HG03280 (cell line): ENCODE results near the gene GNL3L.
"Not testable (repeated sequence)": the region's sequence is repeated elsewhere in the genome, so short reads cannot be mapped to it uniquely, and the experiment has no call there.

Experiments
- ATAC-seq: cut with Tn5 transposase; IDR thresholded peaks from one replicate; pipeline ENCODE4 v1.9.1; 2021; ENCODE audit warnings: mild to moderate bottlenecking, moderate library complexity; ENCODE audit not compliant: unreplicated experiment

Gene GNL3L

DNA sequence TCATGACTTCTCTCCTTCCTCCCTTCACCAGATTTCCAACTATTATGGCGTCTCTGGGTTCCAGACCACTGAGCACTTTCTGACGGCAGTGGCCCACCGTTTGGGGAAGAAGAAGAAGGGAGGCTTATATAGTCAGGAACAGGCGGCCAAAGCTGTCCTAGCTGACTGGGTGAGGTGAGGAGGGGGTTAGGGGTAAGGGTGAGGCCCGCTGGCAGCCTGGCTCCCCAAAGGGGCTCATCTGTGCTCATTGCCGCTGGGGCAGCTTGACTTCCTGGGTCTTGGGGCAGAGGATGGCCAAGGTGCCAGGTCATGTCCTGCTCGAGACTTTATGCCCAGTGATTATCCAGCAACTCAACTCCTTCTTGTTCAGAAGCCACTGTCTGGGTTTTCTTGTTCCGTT, 21.8 kb downstream of the GNL3L start:
- ATAC-seq: no peak

DNA sequence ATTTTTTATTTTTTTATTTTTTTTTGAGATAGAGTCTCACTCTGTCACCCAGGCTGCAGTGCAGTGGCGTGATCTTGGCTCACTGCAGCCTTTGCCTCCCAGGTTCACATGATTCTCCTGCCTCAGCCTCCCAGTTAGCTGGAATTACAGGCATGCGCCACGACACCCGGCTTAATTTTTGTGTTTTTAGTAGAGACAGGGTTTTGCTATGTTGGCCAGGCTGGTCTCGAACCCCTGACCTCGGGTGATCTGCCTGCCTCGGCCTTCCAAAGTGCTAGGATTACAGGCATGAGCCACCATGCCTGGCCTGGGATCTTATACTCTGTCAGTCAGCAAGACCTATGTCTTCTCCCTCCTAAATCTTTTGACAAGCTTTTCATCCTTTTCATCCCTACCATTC, 25.0 kb downstream of the GNL3L start:
- not testable (repeated sequence) for ATAC-seq

DNA sequence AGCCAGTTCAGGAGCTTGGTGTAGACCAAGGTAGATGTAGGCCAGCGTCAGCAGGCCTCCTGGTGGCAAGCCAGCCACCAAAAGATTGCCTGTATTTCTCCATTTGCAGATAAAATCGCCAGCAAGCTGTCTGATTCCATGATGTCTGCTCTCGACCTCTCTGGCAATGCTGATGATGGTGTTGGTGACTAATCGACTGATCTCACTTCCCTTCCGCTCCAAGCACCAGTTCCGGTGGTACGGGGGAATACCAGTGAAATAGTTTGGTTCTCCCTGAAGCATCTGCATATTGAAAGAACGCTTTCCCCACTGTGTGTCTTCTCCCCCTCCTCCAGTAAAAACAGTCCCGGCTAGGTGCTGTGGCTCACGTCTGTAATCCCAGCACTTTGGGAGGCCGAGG, 30.4 kb downstream of the GNL3L start:
- no peak for ATAC-seq

DNA sequence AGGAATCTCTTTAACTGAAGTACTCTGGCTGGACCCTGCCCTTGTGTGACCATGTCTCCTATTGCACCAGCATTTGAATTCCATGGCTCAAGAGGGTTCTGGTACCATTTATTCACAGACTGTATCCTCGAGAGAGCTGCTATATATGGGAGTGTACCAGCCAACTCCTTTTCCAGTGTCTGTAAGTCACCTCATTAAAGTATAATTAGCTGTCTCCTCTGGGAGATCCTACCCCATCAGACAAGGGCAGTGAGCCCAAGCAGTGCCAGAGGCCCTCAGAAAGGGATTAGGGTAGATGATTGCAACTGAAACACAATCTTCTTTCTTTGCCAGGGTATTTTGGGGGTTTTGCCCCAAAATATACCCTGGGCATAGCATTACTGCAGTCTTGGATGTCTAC, 31.6 kb downstream of the GNL3L start:
- no peak for ATAC-seq

DNA sequence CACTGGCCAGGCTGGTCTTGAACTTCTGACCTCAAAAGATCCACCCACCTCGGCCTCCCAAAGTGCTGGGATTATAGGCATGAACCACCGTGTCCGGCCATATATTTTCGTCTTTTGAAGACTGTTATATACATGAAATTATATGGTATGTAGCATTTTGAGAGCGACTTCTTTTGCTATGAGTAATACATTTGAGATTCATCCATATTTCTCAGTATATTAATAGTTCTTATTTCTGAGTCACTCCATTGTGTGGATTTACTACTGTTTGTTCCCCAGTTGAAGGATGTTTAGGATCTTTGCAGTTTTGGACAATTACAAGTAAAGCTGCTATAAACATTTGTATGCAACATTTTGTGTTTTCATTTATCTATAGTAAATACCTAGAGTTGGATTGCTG, 34.9 kb downstream of the GNL3L start:
- ATAC-seq: no peak

DNA sequence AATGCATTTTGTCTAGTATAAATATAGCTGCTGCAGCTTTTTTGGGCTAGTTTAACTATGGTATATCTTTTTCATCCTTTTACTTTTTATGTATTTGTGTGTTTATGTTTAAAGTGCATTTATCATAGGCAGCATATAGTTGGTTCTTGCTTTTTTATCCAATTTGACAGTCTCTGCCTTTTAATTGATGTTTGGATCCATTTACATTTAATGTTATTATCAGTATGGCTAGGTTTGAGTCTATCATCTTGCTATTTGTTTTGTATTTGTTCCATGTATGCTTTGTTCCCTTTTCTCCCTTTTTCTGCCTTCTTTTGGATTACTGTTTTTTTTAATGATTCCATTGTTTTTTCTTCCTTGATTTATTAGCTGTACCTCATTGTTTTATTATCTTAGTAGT, 40.3 kb downstream of the GNL3L start:
- ATAC-seq: no peak

DNA sequence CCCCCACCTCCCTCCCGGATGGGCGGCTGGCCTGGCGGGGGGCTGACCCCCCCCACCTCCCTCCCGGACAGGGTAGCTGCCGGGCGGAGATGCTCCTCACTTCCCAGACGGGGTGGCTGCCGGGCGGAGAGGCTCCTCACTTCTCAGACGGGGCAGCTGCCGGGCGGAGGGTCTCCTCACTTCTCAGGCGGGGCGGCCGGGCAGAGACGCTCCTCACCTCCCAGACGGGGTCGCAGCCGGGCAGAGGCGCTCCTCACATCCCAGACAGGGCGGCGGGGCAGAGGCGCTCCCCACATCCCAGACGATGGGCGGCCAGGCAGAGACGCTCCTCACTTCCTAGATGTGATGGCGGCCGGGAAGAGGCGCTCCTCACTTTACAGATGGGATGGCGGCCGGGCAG, 42.6 kb downstream of the GNL3L start:
- ATAC-seq: not testable (repeated sequence)

DNA sequence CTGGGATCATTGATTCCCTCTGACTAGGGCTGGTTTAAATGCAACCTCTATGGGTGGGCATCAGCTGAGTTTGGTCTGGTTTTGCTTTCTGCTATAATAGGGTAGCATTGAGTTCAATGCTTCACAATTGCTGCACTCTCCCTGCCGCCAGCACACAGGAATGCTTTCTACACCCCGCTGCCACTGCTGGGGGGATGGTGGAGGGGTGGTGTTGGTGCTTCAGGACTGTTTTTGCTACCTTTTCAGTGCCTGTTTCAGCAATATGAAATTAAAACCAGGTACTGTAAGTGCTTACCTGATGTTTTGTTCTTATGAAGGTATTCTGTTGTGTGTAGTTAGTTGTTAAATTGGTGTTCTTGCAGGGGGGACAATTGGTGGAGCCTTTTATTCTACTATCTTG, 67.7 kb downstream of the GNL3L start:
- ATAC-seq: no peak

DNA sequence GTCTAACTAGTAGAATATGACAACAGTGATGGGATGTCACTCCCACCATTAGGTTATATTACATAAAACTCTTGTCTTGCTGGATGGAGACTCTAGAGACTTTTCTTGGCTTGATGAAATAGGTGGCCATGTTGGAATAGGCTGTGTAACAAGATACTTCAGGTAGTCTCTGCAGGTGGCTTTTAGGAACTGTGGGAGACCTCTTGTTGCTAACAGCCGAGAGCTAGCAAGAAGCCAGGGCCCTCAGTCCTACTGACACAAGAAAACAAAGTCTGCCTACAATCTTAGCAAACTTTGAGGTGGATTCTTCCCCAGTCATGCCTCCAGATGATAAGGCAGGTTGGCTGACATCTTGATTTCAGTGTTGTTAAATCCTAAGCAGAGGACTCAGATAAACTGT, 72.5 kb downstream of the GNL3L start:
- no peak for ATAC-seq
